Lung (tissue), 12 donors: ENCODE data around the gene PBXIP1. TPM values are rescaled to one million over a fixed set of nuclear protein-coding genes. Genes with fewer than 3 reads are reported as not detected.

Source experiments
- ATAC-seq: fragments of 200-7000 bp; cut with Tn5 transposase; one replicate; pipeline ENCODE4 v1.9.1; 2020; ENCODE audit warnings: moderate number of reproducible peaks; ENCODE audit not compliant: insufficient read depth, low FRiP score
- DNase-seq, 3 donors: peaks; one replicate each; pipeline ENCODE4 v3.0.0-alpha.2; 2013 to 2017
- H3K27ac ChIP-seq, 2 donors: one replicate each; pipeline ENCODE4 v1.5.1; 2013; ENCODE audit warnings: mild to moderate bottlenecking in 2 of 2, moderate library complexity in 2 of 2, control low read depth in 1 of 2, inconsistent platforms in 1 of 2, low read depth in 1 of 2, low read length in 1 of 2
- H3K27me3 ChIP-seq, 3 donors: one replicate each; pipeline ENCODE4 v1.5.1; 2013; ENCODE audit warnings: low read length in 2 of 3; ENCODE audit not compliant: control insufficient read depth in 3 of 3, insufficient read depth in 3 of 3
- H3K36me3 ChIP-seq, 4 donors: one replicate each; pipeline ENCODE4 v1.5.1; 2013; ENCODE audit warnings: low read length in 4 of 4, mild to moderate bottlenecking in 1 of 4, moderate library complexity in 1 of 4; ENCODE audit not compliant: control insufficient read depth in 4 of 4, insufficient read depth in 4 of 4
- H3K4me1 ChIP-seq, 5 donors: one replicate each; pipeline ENCODE4 v1.5.1; 2013; ENCODE audit warnings: low read length in 5 of 5, mild to moderate bottlenecking in 2 of 5, moderate library complexity in 1 of 5; ENCODE audit not compliant: control insufficient read depth in 5 of 5, insufficient read depth in 5 of 5
- H3K4me3 ChIP-seq: one replicate; pipeline ENCODE4 v1.5.1; 2013; ENCODE audit warnings: mild to moderate bottlenecking, control low read depth, moderate library complexity
- H3K9ac ChIP-seq, 2 donors: one replicate each; pipeline ENCODE4 v1.5.1; 2013; ENCODE audit warnings: low read length in 2 of 2, control low read depth in 1 of 2; ENCODE audit not compliant: insufficient read depth in 1 of 2
- H3K9me3 ChIP-seq, 4 donors: one replicate each; pipeline ENCODE4 v1.5.1; 2013; ENCODE audit warnings: low read length in 3 of 4, mild to moderate bottlenecking in 1 of 4, moderate library complexity in 1 of 4; ENCODE audit not compliant: control insufficient read depth in 4 of 4, insufficient read depth in 3 of 4
- CTCF ChIP-seq: IDR thresholded peaks from 2 replicates; pipeline ENCODE4 v1.5.1; 2012; ENCODE audit warnings: mild to moderate bottlenecking; ENCODE audit errors: control extremely low read depth, extremely low read depth
- WGBS, 2 donors: extraction: QIAGEN DNeasy Blood & Tissue Kit; methylation state at CpG; one replicate each; pipeline ENCODE4 v1.1.7; 2013; 5-methylcytosine and 5-hydroxymethylcytosine counted together
- polyA plus RNA-seq, 2 donors: library from polyadenylated mRNA; stranded (reverse); fragments of 200-250 nt; gene quantifications; one replicate each; pipeline ENCODE4 v1.2.1, GENCODE V29; 2013
- total RNA-seq, 2 donors: library from RNA; depleted of rRNA in 1 of 2; stranded (reverse); fragments of >200 nt in 1 of 2; gene quantifications; one replicate each; pipeline ENCODE4 v1.2.1, GENCODE V29; 2014 to 2021
- donor health status: control.
- donor health status: control.
- donor health status: Bipolar disorder and iron deficiency.
- donor health status: healthy.
- donor health status: DM: yes; HTN: yes; CAD: no.

PBXIP1 gene
- total and polyA plus RNA-seq, 4 donors: 32.8 to 178 (median 35.3) TPM

GRCh38 chr1:154954541-154954940 lies 1.4 kb downstream of the PBXIP1 start:
- 66% methylated on average over 3 of the region's 3 CpGs for WGBS, 2 donors
- Histone ChIP-seq H3K27ac (no peak overlapping the region), H3K9me3 (no peaks in the 10 kb centered on the region), H3K4me3 (no peak overlapping the region), H3K9ac (peak overlapping the region; percentile 30 to 79), H3K4me1 (peaks cover 7 to 27% (median 19%) of the 10 kb centered on the region in 5 donors), H3K27me3 (no peaks in the 10 kb centered on the region), H3K36me3 (peaks cover 0 to 18% (median 9%) of the 10 kb centered on the region in 4 donors)
- no peak for TF ChIP-seq CTCF
- ATAC-seq (no peak), DNase-seq (no peak)

GRCh38 chr1:154953611-154954038 lies 2.3 kb downstream of the PBXIP1 start:
- TF ChIP-seq CTCF: no peak

GRCh38 chr1:154952664-154953063 lies 3.2 kb downstream of the PBXIP1 start:
- peaks cover 0 to 20% (median 6%) of the 10 kb centered on the region in 4 donors for H3K36me3 ChIP-seq
- TF ChIP-seq CTCF: no peak
- DNase-seq (no peak), ATAC-seq (no peak)
- H3K27me3 ChIP-seq: no peaks in the 10 kb centered on the region
- H3K9me3 ChIP-seq: no peaks in the 10 kb centered on the region
- peaks cover 7 to 27% (median 19%) of the 10 kb centered on the region in 5 donors for H3K4me1 ChIP-seq
- no peak overlapping the region for H3K4me3 ChIP-seq
- H3K9ac ChIP-seq: no peak overlapping the region
- no peak overlapping the region for H3K27ac ChIP-seq
- 84 to 85% methylated on average over 6 of the region's 6 CpGs for WGBS, 2 donors

More at GRCh38 chr1:154953611-154954038, 2.3 kb downstream of the PBXIP1 start:
- H3K27ac ChIP-seq: no peak overlapping the region
- DNase-seq (no peak), ATAC-seq (no peak)
- no peaks in the 10 kb centered on the region for H3K27me3 ChIP-seq
- no peak overlapping the region for H3K9ac ChIP-seq
- peaks cover 7 to 27% (median 19%) of the 10 kb centered on the region in 5 donors for H3K4me1 ChIP-seq
- WGBS, 2 donors: 72 to 73% methylated on average over 2 of the region's 2 CpGs
- H3K9me3 ChIP-seq: no peaks in the 10 kb centered on the region
- H3K4me3 ChIP-seq: no peak overlapping the region
- H3K36me3 ChIP-seq: peaks cover 0 to 14% (median 5%) of the 10 kb centered on the region in 4 donors
